Endodermal cell (in vitro differentiated cells): ENCODE results near the gene DYRK3. TPM values are rescaled to one million over a fixed set of nuclear protein-coding genes. Genes with fewer than 3 reads are reported as not detected.

Experiments
- DNase-seq: peaks from one replicate; pipeline ENCODE4 v3.0.0-alpha.2; 2017
- H3K27ac ChIP-seq: 2 replicates; pipeline ENCODE4 v1.5.1; 2013; ENCODE audit warnings: mild to moderate bottlenecking, low read depth, low read length, moderate library complexity
- H3K27me3 ChIP-seq: 2 replicates; pipeline ENCODE4 v1.6.1; 2013; ENCODE audit warnings: mild to moderate bottlenecking, low read length, moderate library complexity; ENCODE audit not compliant: insufficient read depth, control insufficient read depth, poor library complexity, severe bottlenecking
- H3K36me3 ChIP-seq: 2 replicates; pipeline ENCODE4 v1.7.0; 2013; ENCODE audit warnings: mild to moderate bottlenecking, low read length, moderate library complexity; ENCODE audit not compliant: control insufficient read depth, insufficient read depth
- H3K4me1 ChIP-seq: one replicate; pipeline ENCODE4 v1.7.0; 2013; ENCODE audit warnings: low read length; ENCODE audit not compliant: control insufficient read depth, insufficient read depth
- H3K4me3 ChIP-seq: 2 replicates; pipeline ENCODE4 v1.5.1; 2013; ENCODE audit warnings: mild to moderate bottlenecking, low read length, moderate library complexity
- H3K9ac ChIP-seq: 2 replicates; pipeline ENCODE4 v1.6.1; 2013; ENCODE audit warnings: mild to moderate bottlenecking, low read length, moderate library complexity; ENCODE audit not compliant: poor library complexity, severe bottlenecking; ENCODE audit errors: extremely low read depth
- H3K9me3 ChIP-seq: 2 replicates; pipeline ENCODE4 v1.6.1; 2013; ENCODE audit warnings: mild to moderate bottlenecking, low read length, moderate library complexity; ENCODE audit not compliant: control insufficient read depth
- H3K27ac Mint-ChIP-seq: 2 replicates; pipeline ENCODE4 v1.8.0; 2020; ENCODE audit warnings: mixed read lengths
- H3K27me3 Mint-ChIP-seq: 2 replicates; pipeline ENCODE4 v1.8.0; 2021; ENCODE audit warnings: mild to moderate bottlenecking, mixed read lengths; ENCODE audit not compliant: insufficient read depth
- H3K36me3 Mint-ChIP-seq: 2 replicates; pipeline ENCODE4 v1.8.0; 2020; ENCODE audit warnings: low read depth, mixed read lengths
- H3K4me1 Mint-ChIP-seq: 2 replicates; pipeline ENCODE4 v1.8.0; 2020; ENCODE audit warnings: mixed read lengths
- H3K4me3 Mint-ChIP-seq: 2 replicates; pipeline ENCODE4 v1.8.0; 2020; ENCODE audit warnings: mild to moderate bottlenecking, moderate library complexity, mixed read lengths
- H3K9me3 Mint-ChIP-seq: 2 replicates; pipeline ENCODE4 v1.8.0; 2020; ENCODE audit warnings: mild to moderate bottlenecking, mixed read lengths
- WGBS, 2 experiments: methylation state at CpG; one replicate each; pipeline versions ENCODE4 v1.1.5 to v1.1.7; 2013; ENCODE audit warnings: missing lambda C conversion rate in 2 of 2, mixed read lengths in 1 of 2; ENCODE audit not compliant: insufficient coverage in 1 of 2, insufficient read length in 1 of 2; 5-methylcytosine and 5-hydroxymethylcytosine counted together
- total RNA-seq, 2 donors: library from RNA; stranded (reverse); fragmentation: NEBNext Ultra II Directional in 1 of 2; extraction: Animal tissue kit (Norgen Biotek cat#: 25700) in 1 of 2; gene quantifications; 2 replicates in 1 of 2; 3 replicates in 1 of 2; pipeline ENCODE4 v1.2.1, GENCODE V29; 2021
- TF ChIP-seq, protein P1 (sequence below): fragments of 200-600 bp; sonication (generic); conservative IDR thresholded peaks from 2 replicates; pipeline ENCODE4 v1.5.0; 2021; ENCODE audit warnings: antibody characterized with exemption, mild to moderate bottlenecking

The DYRK3 gene
- total RNA-seq, 2 donors from 2014 or later: 9.0 to 13.5 TPM

GRCh38 chr1:206628916-206629315 is 6.4 kb upstream of the DYRK3 start:
- 82% methylated on average over 1 of the region's 1 CpG; no CpG with 5 or more reads in 1 of the 2 experiments for WGBS, 2 experiments
- H3K4me1 ChIP-seq: no peaks in the 10 kb centered on the region
- H3K4me3 ChIP-seq: no peak overlapping the region
- TF ChIP-seq, protein P1, sequence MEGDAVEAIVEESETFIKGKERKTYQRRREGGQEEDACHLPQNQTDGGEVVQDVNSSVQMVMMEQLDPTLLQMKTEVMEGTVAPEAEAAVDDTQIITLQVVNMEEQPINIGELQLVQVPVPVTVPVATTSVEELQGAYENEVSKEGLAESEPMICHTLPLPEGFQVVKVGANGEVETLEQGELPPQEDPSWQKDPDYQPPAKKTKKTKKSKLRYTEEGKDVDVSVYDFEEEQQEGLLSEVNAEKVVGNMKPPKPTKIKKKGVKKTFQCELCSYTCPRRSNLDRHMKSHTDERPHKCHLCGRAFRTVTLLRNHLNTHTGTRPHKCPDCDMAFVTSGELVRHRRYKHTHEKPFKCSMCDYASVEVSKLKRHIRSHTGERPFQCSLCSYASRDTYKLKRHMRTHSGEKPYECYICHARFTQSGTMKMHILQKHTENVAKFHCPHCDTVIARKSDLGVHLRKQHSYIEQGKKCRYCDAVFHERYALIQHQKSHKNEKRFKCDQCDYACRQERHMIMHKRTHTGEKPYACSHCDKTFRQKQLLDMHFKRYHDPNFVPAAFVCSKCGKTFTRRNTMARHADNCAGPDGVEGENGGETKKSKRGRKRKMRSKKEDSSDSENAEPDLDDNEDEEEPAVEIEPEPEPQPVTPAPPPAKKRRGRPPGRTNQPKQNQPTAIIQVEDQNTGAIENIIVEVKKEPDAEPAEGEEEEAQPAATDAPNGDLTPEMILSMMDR: no peak
- no peaks in the 10 kb centered on the region for H3K36me3 Mint-ChIP-seq
- no peaks in the 10 kb centered on the region for H3K36me3 ChIP-seq
- peaks cover 8% of the 10 kb centered on the region for H3K4me1 Mint-ChIP-seq
- H3K9me3 Mint-ChIP-seq: peaks cover 2% of the 10 kb centered on the region
- peaks cover 16% of the 10 kb centered on the region for H3K27me3 Mint-ChIP-seq
- H3K27ac Mint-ChIP-seq: no peak overlapping the region
- H3K9ac ChIP-seq: no peak overlapping the region
- no peak for DNase-seq
- peaks cover 4% of the 10 kb centered on the region for H3K9me3 ChIP-seq
- no peak overlapping the region for H3K27ac ChIP-seq
- H3K4me3 Mint-ChIP-seq: no peak overlapping the region
- H3K27me3 ChIP-seq: peaks cover 5% of the 10 kb centered on the region

DNA sequence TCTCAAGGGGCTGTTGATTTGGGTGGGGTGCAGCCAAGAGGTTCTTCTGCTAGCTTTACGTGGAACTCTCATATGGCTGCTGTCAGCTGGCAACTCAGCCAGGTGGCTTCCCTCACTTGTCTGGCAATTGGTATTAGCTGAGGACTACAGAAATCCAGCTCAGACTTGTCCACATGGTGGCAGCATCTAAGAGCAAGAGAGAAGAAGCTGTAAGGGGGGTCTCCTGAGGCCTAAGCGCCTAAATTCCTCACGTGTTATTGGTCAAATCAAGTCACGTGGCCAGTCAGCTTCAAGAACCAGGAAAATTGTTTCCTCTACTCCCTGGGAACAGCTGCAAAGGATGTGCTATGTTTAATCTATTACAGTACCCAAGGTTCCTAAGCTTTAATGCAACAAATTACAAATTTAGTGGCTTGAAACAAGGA is 4.2 kb upstream of the DYRK3 start:
- Mint-ChIP-seq H3K27ac (no peak overlapping the region), H3K36me3 (no peaks in the 10 kb centered on the region), H3K4me3 (no peak overlapping the region), H3K27me3 (peaks cover 13% of the 10 kb centered on the region), H3K4me1 (peaks cover 15% of the 10 kb centered on the region), H3K9me3 (peaks cover 2% of the 10 kb centered on the region)
- Histone ChIP-seq H3K27ac (no peak overlapping the region), H3K27me3 (peaks cover 5% of the 10 kb centered on the region), H3K9ac (no peak overlapping the region), H3K4me3 (no peak overlapping the region), H3K4me1 (no peaks in the 10 kb centered on the region), H3K36me3 (no peaks in the 10 kb centered on the region), H3K9me3 (peaks cover 4% of the 10 kb centered on the region)
- TF ChIP-seq, protein P1: peak; percentile 76
- DNase-seq: peak; percentile 91
- 23 to 46% methylated on average over 3 to 4 of the region's 4 CpGs for WGBS, 2 experiments

- 73 to 79% methylated on average over 7 to 8 of the region's 9 CpGs for WGBS, 2 experiments
- no peak overlapping the region for H3K4me3 ChIP-seq
- H3K27ac ChIP-seq: peak overlapping the region; percentile 34
- H3K4me1 ChIP-seq: no peaks in the 10 kb centered on the region
- H3K27me3 ChIP-seq: peaks cover 5% of the 10 kb centered on the region
- H3K9ac ChIP-seq: no peak overlapping the region
- peaks cover 27% of the 10 kb centered on the region for H3K4me1 Mint-ChIP-seq
- no peak overlapping the region for H3K27ac Mint-ChIP-seq
- no peaks in the 10 kb centered on the region for H3K36me3 ChIP-seq
- H3K4me3 Mint-ChIP-seq: no peak overlapping the region
- TF ChIP-seq, protein P1: no peak
- peaks cover 9% of the 10 kb centered on the region for H3K27me3 Mint-ChIP-seq
- peaks cover 2% of the 10 kb centered on the region for H3K36me3 Mint-ChIP-seq
- no peaks in the 10 kb centered on the region for H3K9me3 ChIP-seq
- DNase-seq: peak; percentile 52
- H3K9me3 Mint-ChIP-seq: no peaks in the 10 kb centered on the region
These were observed 1.6 kb upstream of the DYRK3 start for GRCh38 chr1:206633708-206634121.
